GM12801 (cell line): ENCODE measurements around the gene SLC52A3.

Experiments
- TF ChIP-seq, protein P1 (sequence below): IDR thresholded peaks from one replicate; pipeline ENCODE4 v1.5.1; 2011; ENCODE audit warnings: control low read depth; ENCODE audit not compliant: insufficient read length; ENCODE audit errors: extremely low read depth

Gene SLC52A3

DNA sequence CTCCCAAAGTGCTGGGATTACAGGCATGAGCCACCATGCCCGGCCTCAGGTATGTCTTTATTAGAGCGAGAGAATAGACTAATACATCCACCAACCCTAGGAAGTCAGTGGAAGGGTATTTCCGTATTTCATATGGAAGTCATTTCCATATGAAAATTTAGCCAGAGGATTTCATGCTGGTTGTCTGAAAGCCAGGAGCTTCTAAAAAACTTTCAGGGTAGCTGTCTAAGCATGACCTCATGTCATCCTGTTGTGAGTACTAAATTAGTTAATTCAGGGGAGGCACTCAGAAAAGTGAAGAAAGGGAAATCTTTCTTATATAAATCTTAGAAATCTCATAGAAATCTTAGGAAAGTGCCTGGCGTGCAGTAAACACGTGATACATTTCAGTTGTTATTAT, 16.5 kb downstream of the SLC52A3 start:
- TF ChIP-seq, protein P1, sequence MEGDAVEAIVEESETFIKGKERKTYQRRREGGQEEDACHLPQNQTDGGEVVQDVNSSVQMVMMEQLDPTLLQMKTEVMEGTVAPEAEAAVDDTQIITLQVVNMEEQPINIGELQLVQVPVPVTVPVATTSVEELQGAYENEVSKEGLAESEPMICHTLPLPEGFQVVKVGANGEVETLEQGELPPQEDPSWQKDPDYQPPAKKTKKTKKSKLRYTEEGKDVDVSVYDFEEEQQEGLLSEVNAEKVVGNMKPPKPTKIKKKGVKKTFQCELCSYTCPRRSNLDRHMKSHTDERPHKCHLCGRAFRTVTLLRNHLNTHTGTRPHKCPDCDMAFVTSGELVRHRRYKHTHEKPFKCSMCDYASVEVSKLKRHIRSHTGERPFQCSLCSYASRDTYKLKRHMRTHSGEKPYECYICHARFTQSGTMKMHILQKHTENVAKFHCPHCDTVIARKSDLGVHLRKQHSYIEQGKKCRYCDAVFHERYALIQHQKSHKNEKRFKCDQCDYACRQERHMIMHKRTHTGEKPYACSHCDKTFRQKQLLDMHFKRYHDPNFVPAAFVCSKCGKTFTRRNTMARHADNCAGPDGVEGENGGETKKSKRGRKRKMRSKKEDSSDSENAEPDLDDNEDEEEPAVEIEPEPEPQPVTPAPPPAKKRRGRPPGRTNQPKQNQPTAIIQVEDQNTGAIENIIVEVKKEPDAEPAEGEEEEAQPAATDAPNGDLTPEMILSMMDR = no peak

- TF ChIP-seq, protein P1 = no peak
Measured at GRCh38 chr20:750801-751200, 17.5 kb downstream of the SLC52A3 start.

- TF ChIP-seq, protein P1 = no peak
Measured at GRCh38 chr20:745683-746301, 22.5 kb downstream of the SLC52A3 start.

GRCh38 chr20:742156-742555, 26.1 kb downstream of the SLC52A3 start:
- TF ChIP-seq, protein P1 = no peak

- TF ChIP-seq, protein P1 = no peak
Measured at GRCh38 chr20:741620-742019, 26.7 kb downstream of the SLC52A3 start.

DNA sequence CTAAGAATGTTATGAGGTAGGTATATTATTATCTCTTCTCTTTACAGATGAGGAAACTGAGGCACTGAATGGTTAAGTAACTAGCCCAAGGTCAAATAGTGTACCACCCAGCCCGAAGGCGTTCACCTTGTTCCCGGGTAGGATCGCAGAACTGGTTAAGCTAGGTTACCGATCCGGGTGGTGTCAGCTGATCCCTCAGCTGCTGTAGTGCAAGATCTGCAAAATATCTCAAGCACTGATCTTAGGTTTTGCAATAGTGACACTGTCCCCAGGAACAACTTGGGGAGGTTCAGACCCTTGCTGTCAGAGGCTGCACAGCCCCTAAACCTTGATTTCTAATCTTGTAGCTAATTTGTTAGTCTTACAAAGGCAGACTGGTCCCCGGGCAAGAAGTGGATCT, 28.1 kb downstream of the SLC52A3 start:
- TF ChIP-seq, protein P1 = no peak

- TF ChIP-seq, protein P1 = no peak
Measured at GRCh38 chr20:739736-740135, 28.6 kb downstream of the SLC52A3 start.
